HepG2 (cell line): Measurements from ENCODE around the gene SLC4A8. TPM values are rescaled to one million over a fixed set of nuclear protein-coding genes. Genes with fewer than 3 reads are reported as not detected.

Experiments
- ATAC-seq: fragments of 200-7000 bp; cut with Tn5 transposase; 3 replicates; pipeline ENCODE4 v1.9.1; 2020; ENCODE audit warnings: mild to moderate bottlenecking, moderate library complexity
- BruUV-seq: library from RNA; stranded (reverse); fragments of 400-500 nt; replicated peaks from 2 replicates; lab custom pipeline; 2021; lab: Mats Ljungman, UMichigan
- CTCF ChIA-PET: fragments of 300-600 bp; formaldehyde crosslinking; extraction: SDS; loops from one replicate; lab custom pipeline; 2021; ENCODE audit warnings: low total read pairs, inconsistent platforms, low intra/inter-chr PET ratio; lab: Yijun Ruan, JAX
- POLR2A ChIA-PET: fragments of 350-600 bp; sonication (Branson Sonifier 250); formaldehyde crosslinking; loops from one replicate; lab custom pipeline; 2020; ENCODE audit warnings: antibody characterized with exemption, inconsistent platforms; lab: Yijun Ruan, JAX
- DNase-seq: peaks from one replicate; pipeline ENCODE4 v3.0.0-alpha.2; 2015; ENCODE audit warnings: low spot score
- FAIRE-seq: peaks from 3 replicates; lab custom pipeline; 2011; peaks lifted over from hg19 to GRCh38; lab: Jason Lieb, UNC
- H2AFZ ChIP-seq: one replicate; pipeline ENCODE4 v1.6.1; 2011; ENCODE audit warnings: low read length, inconsistent platforms
- H3K27ac ChIP-seq: fragments of 300-600 bp; 3 replicates; pipeline ENCODE4 v1.8.0; 2011; ENCODE audit warnings: mixed run types, mild to moderate bottlenecking, mixed read lengths, low read length, inconsistent platforms; ENCODE audit not compliant: insufficient read depth; ENCODE audit errors: extremely low read length
- H3K27me3 ChIP-seq, 2 experiments: fragments of 200-600 bp in 1 of 2; 2 replicates in 1 of 2; 3 replicates in 1 of 2; pipeline versions ENCODE4 v1.6.0 to v1.8.0; 2011; ENCODE audit warnings: low read length in 2 of 2, mild to moderate bottlenecking in 2 of 2, moderate library complexity in 2 of 2, inconsistent platforms in 1 of 2; ENCODE audit not compliant: insufficient read depth in 2 of 2, control insufficient read depth in 1 of 2
- H3K36me3 ChIP-seq, 2 experiments: fragments of 200-600 bp in 1 of 2; replicated peaks in 1 of 2; 2 replicates in 1 of 2; 3 replicates in 1 of 2; pipeline versions ENCODE4 v1.5.1 to v1.8.0; 2011; ENCODE audit warnings: low read length in 2 of 2, inconsistent platforms in 1 of 2; ENCODE audit not compliant: insufficient read depth in 2 of 2, control insufficient read depth in 1 of 2
- H3K4me1 ChIP-seq: 2 replicates; pipeline ENCODE4 v1.5.1; 2012; ENCODE audit warnings: low read length, inconsistent platforms; ENCODE audit not compliant: insufficient read depth
- H3K4me2 ChIP-seq: 2 replicates; pipeline ENCODE4 v1.6.0; 2011; ENCODE audit warnings: low read depth, low read length, inconsistent platforms
- H3K4me3 ChIP-seq, 3 experiments: fragments of 200-600 bp in 1 of 3; sonication (generic), shearing (Covaris generic) in 1 of 3; replicated peaks in 1 of 3; 2 replicates each; pipeline ENCODE4 v1.5.1; 2011 to 2016; ENCODE audit warnings: low read length in 3 of 3, inconsistent platforms in 2 of 3, low read depth in 2 of 3, mild to moderate bottlenecking in 2 of 3, control low read depth in 1 of 3, mixed read lengths in 1 of 3; ENCODE audit not compliant: insufficient read depth in 1 of 3
- H3K79me2 ChIP-seq: one replicate; pipeline ENCODE4 v1.6.1; 2011; ENCODE audit warnings: low read length, inconsistent platforms; ENCODE audit not compliant: insufficient read depth
- H3K9ac ChIP-seq: 2 replicates; pipeline ENCODE4 v1.6.0; 2011; ENCODE audit warnings: mild to moderate bottlenecking, low read depth, low read length, inconsistent platforms; ENCODE audit not compliant: insufficient read depth
- H3K9me3 ChIP-seq: 2 replicates; pipeline ENCODE4 v1.5.1; 2012; ENCODE audit warnings: mild to moderate bottlenecking, low read length
- H4K20me1 ChIP-seq: 2 replicates; pipeline ENCODE4 v1.6.0; 2011; ENCODE audit warnings: inconsistent platforms, mild to moderate bottlenecking, low read length, moderate library complexity; ENCODE audit not compliant: insufficient read depth
- FOXA1 ChIP-seq, 2 experiments: fragments of 450-650 bp in 1 of 2; sonication (generic) in 1 of 2; formaldehyde crosslinking in 1 of 2; IDR thresholded peaks; 2 replicates each; pipeline versions ENCODE4 v1.4.0 to v1.6.1; 2016 to 2020; ENCODE audit warnings: missing genetic modification reagents in 1 of 2
- HNRNPK ChIP-seq: fragments of 200-400 bp; formaldehyde crosslinking; IDR thresholded peaks from 2 replicates; pipeline ENCODE4 v1.6.1; 2018; ENCODE audit warnings: low read length, low read depth, moderate library complexity, mild to moderate bottlenecking; ENCODE audit not compliant: poor library complexity, severe bottlenecking
- HOXA7 ChIP-seq: sonication (generic); formaldehyde crosslinking; IDR thresholded peaks from 2 replicates; pipeline ENCODE4 v1.8.1; 2022; ENCODE audit warnings: mild to moderate bottlenecking, missing genetic modification reagents, moderate library complexity
- IKZF1 ChIP-seq: fragments of 450-650 bp; IDR thresholded peaks from 2 replicates; pipeline ENCODE4 v1.7.1; 2016
- KAT7 ChIP-seq: IDR thresholded peaks from 2 replicates; pipeline ENCODE4 v1.6.1; 2018; ENCODE audit warnings: borderline replicate concordance, missing compliant biosample characterization
- KDM5A ChIP-seq: fragments of 200-600 bp; sonication (generic); IDR thresholded peaks from 2 replicates; pipeline ENCODE4 v1.7.0; 2018; ENCODE audit warnings: antibody characterized with exemption, mild to moderate bottlenecking, low read length, borderline replicate concordance
- MAF1 ChIP-seq: sonication (generic); formaldehyde crosslinking; IDR thresholded peaks from 2 replicates; pipeline ENCODE4 v1.5.0; 2020; ENCODE audit warnings: missing genetic modification reagents, borderline replicate concordance
- RFX3 ChIP-seq: IDR thresholded peaks from 2 replicates; pipeline ENCODE4 v1.6.1; 2016; ENCODE audit warnings: missing biosample characterization, missing genetic modification reagents
- SMAD9 ChIP-seq: sonication (generic); formaldehyde crosslinking; IDR thresholded peaks from 2 replicates; pipeline ENCODE4 v1.5.1; 2020; ENCODE audit warnings: mild to moderate bottlenecking, missing genetic modification reagents
- ZNF496 ChIP-seq: sonication (generic); formaldehyde crosslinking; IDR thresholded peaks from 2 replicates; pipeline ENCODE4 v1.8.1; 2023; ENCODE audit warnings: mild to moderate bottlenecking, moderate library complexity, missing genetic modification reagents; ENCODE audit not compliant: insufficient replicate concordance
- ZZZ3 ChIP-seq: sonication (generic); formaldehyde crosslinking; IDR thresholded peaks from 2 replicates; pipeline ENCODE4 v1.4.0; 2020; ENCODE audit warnings: missing genetic modification reagents, mild to moderate bottlenecking, borderline replicate concordance
- WGBS: methylation state at CpG from one replicate; pipeline ENCODE4 v1.1.6; 2017; ENCODE audit warnings: low lambda C conversion rate; 5-methylcytosine and 5-hydroxymethylcytosine counted together
- in situ Hi-C: cut with HindIII; loops from 2 replicates; pipeline ENCODE4 v1.10.0; 2017; ENCODE audit warnings: low pct_unique_long_range_greater_than_20kb; ENCODE audit not compliant: extremely low pct_ligation_motif_present
- intact Hi-C: fragments of 100-400 bp; cut with micrococcal nuclease; formaldehyde crosslinking; loops from one replicate; pipeline ENCODE4 v1.10.0; 2022; ENCODE audit not compliant: unreplicated experiment
- polyA plus RNA-seq, 8 experiments: library from polyadenylated mRNA; depleted of rRNA in 3 of 8; stranded (reverse) in 7 of 8; unstranded in 1 of 8; fragments of >200 nt; fragmentation: Illumina TruSeq in 4 of 8; extraction: Trizol in 4 of 8; gene quantifications; 2 replicates each; pipeline versions ENCODE4 v1.2.1 to v1.2.3, GENCODE V29; 2011 to 2016; ENCODE audit warnings: low read depth in 4 of 8, missing spikeins in 1 of 8, mixed read lengths in 1 of 8; ENCODE audit not compliant: insufficient read depth in 1 of 8
- total RNA-seq, 5 experiments: library from RNA; depleted of rRNA; stranded (reverse); fragments of >200 nt; fragmentation: Illumina TruSeq; extraction: Trizol; gene quantifications; 2 replicates each; pipeline ENCODE4 v1.2.3, GENCODE V29; 2016; ENCODE audit warnings: low read depth in 1 of 5
- TF ChIP-seq, protein P1 (sequence below): sonication (generic); formaldehyde crosslinking; IDR thresholded peaks from 2 replicates; pipeline ENCODE4 v1.4.0; 2020; ENCODE audit warnings: missing genetic modification reagents, borderline replicate concordance
- TF ChIP-seq, protein P2 (sequence below): sonication (generic); formaldehyde crosslinking; IDR thresholded peaks from 2 replicates; pipeline ENCODE4 v1.4.0; 2020; ENCODE audit warnings: mild to moderate bottlenecking, missing genetic modification reagents
- TF ChIP-seq, protein P3 (sequence below): sonication (generic); formaldehyde crosslinking; IDR thresholded peaks from 2 replicates; pipeline ENCODE4 v1.5.1; 2020; ENCODE audit warnings: missing genetic modification reagents, mild to moderate bottlenecking, borderline replicate concordance

SLC4A8 gene
- total and polyA plus RNA-seq, 2 of the 13 experiments (the other 11 are each of a cell fraction or from before 2014, with no cell fraction given) = under 0.01 to 0.07 TPM

DNA sequence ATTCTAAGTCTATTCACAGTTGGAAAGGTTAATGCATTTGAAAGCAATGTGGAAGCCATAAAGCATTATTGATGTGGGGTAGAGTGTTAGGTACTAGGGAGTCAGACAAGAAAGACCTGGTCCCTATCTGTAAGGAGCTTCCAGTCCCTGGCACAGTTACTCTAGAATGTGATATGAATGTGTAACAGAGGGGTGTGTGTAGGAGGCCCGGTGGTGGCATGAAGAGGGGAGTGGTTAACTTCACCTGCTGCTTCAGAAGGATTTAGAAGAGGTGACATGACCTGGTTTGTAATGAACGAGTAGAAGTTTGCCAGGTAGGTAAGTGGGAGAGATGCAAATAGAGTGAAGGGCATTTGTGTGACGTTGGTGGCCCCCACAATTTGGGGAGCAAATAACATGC, 18.3 kb upstream of the SLC4A8 start:
- Histone ChIP-seq H2AFZ (no peak overlapping the region), H3K79me2 (no peaks in the 10 kb centered on the region), H3K4me1 (no peaks in the 10 kb centered on the region), H3K27ac (no peak overlapping the region), H3K36me3 (no peaks in the 10 kb centered on the region), H3K9ac (no peak overlapping the region), H3K4me2 (no peak overlapping the region), H3K4me3 (no peak overlapping the region), H3K27me3 (no peaks in the 10 kb centered on the region), H4K20me1 (no peaks in the 10 kb centered on the region), H3K9me3 (no peaks in the 10 kb centered on the region)
- ChIA-PET POLR2A (no interaction called here), CTCF (no interaction called here)
- 1% methylated on average over 3 of the region's 3 CpGs for WGBS
- no peak for FAIRE-seq
- ATAC-seq = no peak
- in situ Hi-C loops (no loop called here), intact Hi-C loops (no loop called here)
- no TSS peak for BruUV-seq
- no peak for DNase-seq
- no peak for TF ChIP-seq ZZZ3 (CRISPR knock-in tag)
- TF ChIP-seq RFX3 (CRISPR knock-in tag) = no peak
- TF ChIP-seq MAF1 (CRISPR knock-in tag) = no peak
- TF ChIP-seq KDM5A = no peak
- no peak for TF ChIP-seq ZNF496 (CRISPR knock-in tag)
- TF ChIP-seq IKZF1 = no peak
- TF ChIP-seq KAT7 (CRISPR knock-in tag) = no peak
- TF ChIP-seq, protein P1, sequence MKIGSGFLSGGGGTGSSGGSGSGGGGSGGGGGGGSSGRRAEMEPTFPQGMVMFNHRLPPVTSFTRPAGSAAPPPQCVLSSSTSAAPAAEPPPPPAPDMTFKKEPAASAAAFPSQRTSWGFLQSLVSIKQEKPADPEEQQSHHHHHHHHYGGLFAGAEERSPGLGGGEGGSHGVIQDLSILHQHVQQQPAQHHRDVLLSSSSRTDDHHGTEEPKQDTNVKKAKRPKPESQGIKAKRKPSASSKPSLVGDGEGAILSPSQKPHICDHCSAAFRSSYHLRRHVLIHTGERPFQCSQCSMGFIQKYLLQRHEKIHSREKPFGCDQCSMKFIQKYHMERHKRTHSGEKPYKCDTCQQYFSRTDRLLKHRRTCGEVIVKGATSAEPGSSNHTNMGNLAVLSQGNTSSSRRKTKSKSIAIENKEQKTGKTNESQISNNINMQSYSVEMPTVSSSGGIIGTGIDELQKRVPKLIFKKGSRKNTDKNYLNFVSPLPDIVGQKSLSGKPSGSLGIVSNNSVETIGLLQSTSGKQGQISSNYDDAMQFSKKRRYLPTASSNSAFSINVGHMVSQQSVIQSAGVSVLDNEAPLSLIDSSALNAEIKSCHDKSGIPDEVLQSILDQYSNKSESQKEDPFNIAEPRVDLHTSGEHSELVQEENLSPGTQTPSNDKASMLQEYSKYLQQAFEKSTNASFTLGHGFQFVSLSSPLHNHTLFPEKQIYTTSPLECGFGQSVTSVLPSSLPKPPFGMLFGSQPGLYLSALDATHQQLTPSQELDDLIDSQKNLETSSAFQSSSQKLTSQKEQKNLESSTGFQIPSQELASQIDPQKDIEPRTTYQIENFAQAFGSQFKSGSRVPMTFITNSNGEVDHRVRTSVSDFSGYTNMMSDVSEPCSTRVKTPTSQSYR (CRISPR knock-in tag) = no peak
- TF ChIP-seq, protein P2, sequence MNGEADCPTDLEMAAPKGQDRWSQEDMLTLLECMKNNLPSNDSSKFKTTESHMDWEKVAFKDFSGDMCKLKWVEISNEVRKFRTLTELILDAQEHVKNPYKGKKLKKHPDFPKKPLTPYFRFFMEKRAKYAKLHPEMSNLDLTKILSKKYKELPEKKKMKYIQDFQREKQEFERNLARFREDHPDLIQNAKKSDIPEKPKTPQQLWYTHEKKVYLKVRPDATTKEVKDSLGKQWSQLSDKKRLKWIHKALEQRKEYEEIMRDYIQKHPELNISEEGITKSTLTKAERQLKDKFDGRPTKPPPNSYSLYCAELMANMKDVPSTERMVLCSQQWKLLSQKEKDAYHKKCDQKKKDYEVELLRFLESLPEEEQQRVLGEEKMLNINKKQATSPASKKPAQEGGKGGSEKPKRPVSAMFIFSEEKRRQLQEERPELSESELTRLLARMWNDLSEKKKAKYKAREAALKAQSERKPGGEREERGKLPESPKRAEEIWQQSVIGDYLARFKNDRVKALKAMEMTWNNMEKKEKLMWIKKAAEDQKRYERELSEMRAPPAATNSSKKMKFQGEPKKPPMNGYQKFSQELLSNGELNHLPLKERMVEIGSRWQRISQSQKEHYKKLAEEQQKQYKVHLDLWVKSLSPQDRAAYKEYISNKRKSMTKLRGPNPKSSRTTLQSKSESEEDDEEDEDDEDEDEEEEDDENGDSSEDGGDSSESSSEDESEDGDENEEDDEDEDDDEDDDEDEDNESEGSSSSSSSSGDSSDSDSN (CRISPR knock-in tag) = no peak
- TF ChIP-seq, protein P3, sequence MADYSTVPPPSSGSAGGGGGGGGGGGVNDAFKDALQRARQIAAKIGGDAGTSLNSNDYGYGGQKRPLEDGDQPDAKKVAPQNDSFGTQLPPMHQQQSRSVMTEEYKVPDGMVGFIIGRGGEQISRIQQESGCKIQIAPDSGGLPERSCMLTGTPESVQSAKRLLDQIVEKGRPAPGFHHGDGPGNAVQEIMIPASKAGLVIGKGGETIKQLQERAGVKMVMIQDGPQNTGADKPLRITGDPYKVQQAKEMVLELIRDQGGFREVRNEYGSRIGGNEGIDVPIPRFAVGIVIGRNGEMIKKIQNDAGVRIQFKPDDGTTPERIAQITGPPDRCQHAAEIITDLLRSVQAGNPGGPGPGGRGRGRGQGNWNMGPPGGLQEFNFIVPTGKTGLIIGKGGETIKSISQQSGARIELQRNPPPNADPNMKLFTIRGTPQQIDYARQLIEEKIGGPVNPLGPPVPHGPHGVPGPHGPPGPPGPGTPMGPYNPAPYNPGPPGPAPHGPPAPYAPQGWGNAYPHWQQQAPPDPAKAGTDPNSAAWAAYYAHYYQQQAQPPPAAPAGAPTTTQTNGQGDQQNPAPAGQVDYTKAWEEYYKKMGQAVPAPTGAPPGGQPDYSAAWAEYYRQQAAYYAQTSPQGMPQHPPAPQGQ (CRISPR knock-in tag) = no peak
- no peak for TF ChIP-seq FOXA1 (IDR thresholded peaks at IDR 0.05)
- TF ChIP-seq FOXA1 (CRISPR knock-in tag; IDR thresholded peaks at IDR 0.05) = no peak
- no peak for TF ChIP-seq HNRNPK
- no peak for TF ChIP-seq SMAD9 (CRISPR knock-in tag)
- no peak for TF ChIP-seq HOXA7
